MCF 10A (cell line): ENCODE data around the gene HJURP. TPM values are rescaled to one million over a fixed set of nuclear protein-coding genes. Genes with fewer than 3 reads are reported as not detected.

Source experiments
- BruUV-seq: library from RNA; stranded (reverse); fragments of 400-500 nt; replicated peaks from 2 replicates; lab custom pipeline; 2021; lab: Mats Ljungman, UMichigan
- CTCF ChIA-PET: fragments of 300-600 bp; sonication (Branson Sonifier 250); formaldehyde crosslinking; extraction: SDS; loops from one replicate; lab custom pipeline; 2021; ENCODE audit warnings: antibody characterized with exemption, inconsistent platforms; lab: Yijun Ruan, JAX
- POLR2A ChIA-PET: fragments of 300-600, 350-650 bp; sonication (Branson Sonifier 250); formaldehyde crosslinking; extraction: SDS; loops from one replicate; lab custom pipeline; 2020; ENCODE audit warnings: antibody characterized with exemption, inconsistent platforms; lab: Yijun Ruan, JAX
- DNase-seq: peaks from one replicate; pipeline ENCODE4 v3.0.0-alpha.2; 2018; ENCODE audit not compliant: unreplicated experiment
- H3K27ac Mint-ChIP-seq: one replicate; pipeline ENCODE4 v1.8.0; 2022; ENCODE audit warnings: mild to moderate bottlenecking, low read depth, mixed read lengths; ENCODE audit not compliant: unreplicated experiment
- H3K27me3 Mint-ChIP-seq: one replicate; pipeline ENCODE4 v1.8.0; 2022; ENCODE audit warnings: mixed read lengths; ENCODE audit not compliant: insufficient read depth, unreplicated experiment
- H3K36me3 Mint-ChIP-seq: one replicate; pipeline ENCODE4 v1.8.0; 2022; ENCODE audit warnings: mild to moderate bottlenecking, moderate library complexity, mixed read lengths; ENCODE audit not compliant: insufficient read depth, unreplicated experiment
- H3K4me1 Mint-ChIP-seq: one replicate; pipeline ENCODE4 v1.8.0; 2022; ENCODE audit warnings: mixed read lengths; ENCODE audit not compliant: insufficient read depth, unreplicated experiment
- H3K4me3 Mint-ChIP-seq: one replicate; pipeline ENCODE4 v1.8.0; 2022; ENCODE audit warnings: mild to moderate bottlenecking, moderate library complexity, mixed read lengths; ENCODE audit not compliant: unreplicated experiment
- H3K9me3 Mint-ChIP-seq: one replicate; pipeline ENCODE4 v1.8.0; 2022; ENCODE audit warnings: mixed read lengths; ENCODE audit not compliant: unreplicated experiment
- CTCF ChIP-seq: fragments of 200-600 bp; IDR thresholded peaks from one replicate; pipeline ENCODE4 v1.8.0; 2022; ENCODE audit warnings: antibody characterized with exemption, mild to moderate bottlenecking; ENCODE audit not compliant: unreplicated experiment
- intact Hi-C: fragments of 100-400 bp; cut with micrococcal nuclease; formaldehyde crosslinking; loops from 2 replicates; pipeline ENCODE4 v1.14.1; 2022
- total RNA-seq: library from RNA; stranded (reverse); gene quantifications from 2 replicates; pipeline ENCODE4 v1.2.3, GENCODE V29; 2022

HJURP gene
- total RNA-seq, 1 experiment from 2014 or later: 29.3 TPM

GRCh38 chr2:233867993-233868532, 13.7 kb upstream of the HJURP start, which contains the start of gene MSL3B:
MSL3B (minus strand) TSS chr2:233868386.
- Mint-ChIP-seq H3K4me3 (peak within 1 kb of the TSS; percentile 72), H3K4me1 (no peaks in the 10 kb centered on the region), H3K9me3 (no peaks in the 10 kb centered on the region), H3K27me3 (peaks cover 16% of the 10 kb centered on the region), H3K36me3 (no peaks in the 10 kb centered on the region), H3K27ac (peak within 1 kb of the TSS; percentile 73)
- TF ChIP-seq CTCF: no peak
- ChIA-PET POLR2A (no interaction called here), CTCF (interaction anchor here (2.0 kb wide), 1 partner anchor 11 kb away, joined by 11 read pairs; no protein-coding TSS in a partner anchor)
- BruUV-seq: no TSS peak
- peak; percentile 28 for DNase-seq
- intact Hi-C loops: no loop called here

DNA sequence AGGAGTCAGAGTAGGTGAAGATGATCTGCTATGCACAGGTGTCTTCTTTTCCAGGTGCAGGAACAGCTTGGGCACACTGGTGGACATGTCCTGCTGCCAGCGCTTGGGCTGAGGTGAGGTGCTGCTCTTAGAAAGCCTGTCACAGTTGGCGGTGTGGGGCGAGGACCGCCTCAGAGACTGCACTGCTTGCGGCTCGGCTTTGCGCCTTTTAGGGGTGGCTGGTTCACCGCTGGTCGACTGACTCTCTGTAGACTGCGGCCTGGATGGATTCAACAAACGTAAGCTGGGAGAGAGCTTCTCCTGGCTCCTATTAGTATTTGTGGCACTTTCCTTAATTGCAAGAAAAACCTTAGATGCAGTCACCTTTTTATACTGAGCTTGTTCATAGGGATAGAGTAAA, 12.1 kb upstream of the HJURP start:
- H3K36me3 Mint-ChIP-seq: no peaks in the 10 kb centered on the region
- ChIA-PET POLR2A (no interaction called here), CTCF (interaction anchor here (0.7 to 2.0 kb wide), 2 partner anchors 9 to 10 kb away, joined by 3 to 11 read pairs; no protein-coding TSS in a partner anchor)
- intact Hi-C loops: no loop called here
- H3K4me1 Mint-ChIP-seq: no peaks in the 10 kb centered on the region
- H3K9me3 Mint-ChIP-seq: no peaks in the 10 kb centered on the region
- no peak overlapping the region for H3K4me3 Mint-ChIP-seq
- no TSS peak for BruUV-seq
- DNase-seq: no peak
- H3K27ac Mint-ChIP-seq: no peak overlapping the region
- peaks cover 2% of the 10 kb centered on the region for H3K27me3 Mint-ChIP-seq
- TF ChIP-seq CTCF: no peak

DNA sequence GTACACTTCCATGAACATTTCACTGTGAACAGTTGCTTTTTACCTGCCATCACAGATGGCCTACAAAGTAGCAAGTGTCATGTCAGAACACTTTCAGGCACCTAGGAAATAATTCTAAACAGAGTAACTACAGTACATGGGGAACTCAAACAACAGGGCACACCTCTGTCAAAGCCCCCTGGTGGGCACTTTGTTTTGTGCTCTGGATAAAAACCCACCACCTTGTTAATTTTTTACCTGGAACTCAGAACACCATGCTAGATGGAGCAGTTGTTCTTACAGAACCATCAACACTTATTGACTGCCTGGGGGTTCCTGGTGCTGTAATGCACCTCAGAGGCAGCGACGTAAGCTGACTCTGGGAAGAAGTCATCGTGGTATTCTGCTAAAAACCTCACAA, 11.5 kb upstream of the HJURP start:
- H3K27me3 Mint-ChIP-seq: no peaks in the 10 kb centered on the region
- H3K36me3 Mint-ChIP-seq: no peaks in the 10 kb centered on the region
- H3K9me3 Mint-ChIP-seq: no peaks in the 10 kb centered on the region
- ChIA-PET CTCF (interaction anchor here (1.2 kb wide), 1 partner anchor 10 kb away, joined by 3 read pairs; no protein-coding TSS in a partner anchor), POLR2A (no interaction called here)
- no peaks in the 10 kb centered on the region for H3K4me1 Mint-ChIP-seq
- no peak for DNase-seq
- intact Hi-C loops: no loop called here
- peak; percentile 14 for TF ChIP-seq CTCF
- BruUV-seq: no TSS peak
- H3K4me3 Mint-ChIP-seq: no peak overlapping the region
- H3K27ac Mint-ChIP-seq: no peak overlapping the region

- Mint-ChIP-seq H3K9me3 (no peaks in the 10 kb centered on the region), H3K4me1 (no peaks in the 10 kb centered on the region), H3K27ac (no peak overlapping the region), H3K4me3 (no peak overlapping the region), H3K27me3 (no peaks in the 10 kb centered on the region), H3K36me3 (no peaks in the 10 kb centered on the region)
- CTCF ChIA-PET: no interaction called here
- intact Hi-C loops: no loop called here
- POLR2A ChIA-PET: no interaction called here
- TF ChIP-seq CTCF: no peak
- DNase-seq: no peak
- no TSS peak for BruUV-seq
Measured at GRCh38 chr2:233862261-233862768, 8.0 kb upstream of the HJURP start.
